Measurements from ENCODE around the gene KDELR1. TPM values are rescaled to one million over a fixed set of nuclear protein-coding genes. Genes with fewer than 3 reads are reported as not detected.

KDELR1 gene
- total RNA-seq, 1 donor from 2014 or later = 144 TPM

DNA sequence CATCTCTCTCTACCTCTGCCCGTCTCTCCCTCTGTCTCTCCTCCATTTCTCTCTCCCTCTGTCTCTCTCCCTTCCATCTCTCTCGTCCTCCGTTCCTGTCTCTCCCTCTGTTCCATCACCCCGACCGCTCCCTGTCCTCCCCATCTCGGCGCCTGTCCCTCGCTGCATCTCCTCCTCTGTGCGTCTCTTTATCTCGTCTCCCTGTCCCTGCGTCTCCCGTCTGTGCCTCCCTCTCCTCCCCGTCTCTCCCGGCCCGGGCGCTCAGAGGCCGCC is 6.7 kb upstream of the KDELR1 start:
- TF ChIP-seq, protein P1, sequence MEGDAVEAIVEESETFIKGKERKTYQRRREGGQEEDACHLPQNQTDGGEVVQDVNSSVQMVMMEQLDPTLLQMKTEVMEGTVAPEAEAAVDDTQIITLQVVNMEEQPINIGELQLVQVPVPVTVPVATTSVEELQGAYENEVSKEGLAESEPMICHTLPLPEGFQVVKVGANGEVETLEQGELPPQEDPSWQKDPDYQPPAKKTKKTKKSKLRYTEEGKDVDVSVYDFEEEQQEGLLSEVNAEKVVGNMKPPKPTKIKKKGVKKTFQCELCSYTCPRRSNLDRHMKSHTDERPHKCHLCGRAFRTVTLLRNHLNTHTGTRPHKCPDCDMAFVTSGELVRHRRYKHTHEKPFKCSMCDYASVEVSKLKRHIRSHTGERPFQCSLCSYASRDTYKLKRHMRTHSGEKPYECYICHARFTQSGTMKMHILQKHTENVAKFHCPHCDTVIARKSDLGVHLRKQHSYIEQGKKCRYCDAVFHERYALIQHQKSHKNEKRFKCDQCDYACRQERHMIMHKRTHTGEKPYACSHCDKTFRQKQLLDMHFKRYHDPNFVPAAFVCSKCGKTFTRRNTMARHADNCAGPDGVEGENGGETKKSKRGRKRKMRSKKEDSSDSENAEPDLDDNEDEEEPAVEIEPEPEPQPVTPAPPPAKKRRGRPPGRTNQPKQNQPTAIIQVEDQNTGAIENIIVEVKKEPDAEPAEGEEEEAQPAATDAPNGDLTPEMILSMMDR (conservative IDR thresholded peaks at IDR 0.05; ENCODE audit: low read depth, low read length) = no peak
- no peak for DNase-seq (ENCODE audit: low read depth)
- H3K4me3 ChIP-seq (ENCODE audit: low read depth, low read length) = peak overlapping the region; percentile 44

DNA sequence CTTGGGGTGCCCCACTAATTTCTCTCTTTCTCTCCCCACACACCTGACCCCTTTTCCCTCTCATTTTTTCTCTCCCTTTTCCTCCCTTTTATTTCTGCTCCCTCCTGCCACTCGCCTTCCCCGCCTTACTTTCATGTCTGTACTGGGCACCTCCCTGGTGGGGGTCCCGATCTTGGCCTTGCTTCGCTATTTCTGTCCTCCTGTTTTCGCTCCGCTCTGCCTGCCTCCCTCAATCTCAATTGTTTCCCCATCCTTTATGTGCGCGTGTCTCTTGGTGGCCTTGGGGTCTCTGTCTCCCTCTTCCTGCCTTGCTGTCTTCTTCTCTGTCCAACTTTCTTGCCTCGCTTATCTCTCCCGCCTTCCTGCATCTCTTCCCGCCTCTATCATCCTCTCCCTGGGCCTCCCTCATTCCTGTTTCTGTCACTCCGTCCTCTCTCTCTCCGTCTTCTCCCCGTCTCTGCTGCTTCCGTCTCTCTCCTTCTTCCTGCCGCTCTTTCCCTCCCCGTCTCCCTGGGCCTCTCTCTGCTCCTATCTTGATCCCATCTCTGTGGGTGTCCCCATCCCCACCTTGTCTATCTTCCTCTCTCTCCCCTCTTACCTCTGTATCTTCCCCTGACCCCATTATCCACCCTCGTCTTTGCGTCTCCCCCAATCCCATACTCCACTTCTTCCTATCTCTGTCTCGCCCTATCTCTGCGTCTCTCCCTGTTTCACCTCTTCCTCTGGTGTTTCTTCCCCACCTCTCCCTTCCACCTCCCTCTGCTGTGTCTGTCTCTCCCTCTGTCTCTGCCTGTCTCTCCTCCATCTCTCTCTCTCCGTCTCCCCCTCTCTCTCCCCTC is 6.1 kb upstream of the KDELR1 start:
- H3K4me3 ChIP-seq (ENCODE audit: low read depth, low read length) = peak overlapping the region; percentile 44
- TF ChIP-seq, protein P1 (conservative IDR thresholded peaks at IDR 0.05; ENCODE audit: low read depth, low read length) = no peak
- DNase-seq (ENCODE audit: low read depth) = no peak

DNA sequence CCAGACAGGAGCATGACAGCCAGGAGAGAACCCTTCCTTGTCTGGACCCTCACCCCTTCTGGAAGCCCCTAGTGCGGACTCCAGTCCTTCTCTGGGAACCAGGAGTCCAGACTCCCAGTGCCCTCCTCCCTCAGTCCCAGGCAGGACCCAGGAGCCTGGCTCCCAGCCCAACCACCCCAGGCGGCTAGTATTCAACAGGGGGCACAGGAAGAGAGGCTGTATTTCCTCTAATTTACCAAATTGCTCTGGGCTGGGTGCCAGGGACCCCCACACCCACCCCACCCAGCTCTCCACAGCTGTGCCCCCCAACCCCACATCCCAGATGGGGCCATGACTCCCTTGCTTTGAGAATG is 5.4 kb upstream of the KDELR1 start:
- no peak for DNase-seq (ENCODE audit: low read depth)
- no peak overlapping the region for H3K4me3 ChIP-seq (ENCODE audit: low read depth, low read length)
- TF ChIP-seq, protein P1 (conservative IDR thresholded peaks at IDR 0.05; ENCODE audit: low read depth, low read length) = no peak

DNA sequence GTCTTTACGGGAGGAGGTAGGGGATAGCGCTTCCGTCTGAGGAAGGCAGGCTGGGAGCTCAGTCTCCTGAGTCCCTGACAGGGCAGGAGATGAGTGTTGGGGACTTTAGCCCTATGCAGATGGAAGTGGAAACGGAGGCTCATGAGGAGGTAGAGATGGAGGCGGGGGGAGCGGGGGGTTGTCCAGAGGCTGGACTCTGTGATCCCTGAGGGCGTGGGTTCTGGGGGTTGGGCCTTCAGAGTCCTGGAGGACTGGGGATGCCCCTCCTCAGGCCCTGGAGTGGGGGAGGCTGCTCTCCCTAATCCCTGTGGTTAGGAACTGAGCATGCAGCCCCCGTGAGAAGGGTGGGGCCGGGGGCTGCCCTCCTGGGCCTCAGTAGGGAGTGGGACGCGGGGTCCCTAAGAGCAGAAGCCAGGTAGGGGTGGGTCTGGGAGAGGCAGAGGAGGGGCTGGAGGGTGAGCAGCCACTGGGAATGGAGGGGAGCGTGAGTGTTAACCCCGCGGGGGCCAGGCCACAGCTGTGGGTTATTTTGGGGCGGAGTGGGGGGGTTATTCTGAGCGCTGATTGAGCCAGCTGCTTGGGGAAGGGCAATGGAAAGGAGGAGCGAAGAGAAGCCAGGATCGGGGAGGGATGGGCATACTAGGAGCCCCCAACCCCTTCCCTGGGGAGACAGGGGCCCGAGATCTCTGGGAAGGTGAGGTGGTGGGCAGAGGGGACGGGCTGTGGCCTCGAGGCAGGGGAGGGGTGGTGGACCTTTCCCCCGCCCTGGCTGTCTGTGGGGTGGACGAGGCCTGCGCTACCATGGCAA is 4.9 kb upstream of the KDELR1 start:
- DNase-seq (ENCODE audit: low read depth) = no peak
- H3K4me3 ChIP-seq (ENCODE audit: low read depth, low read length) = no peak overlapping the region
- TF ChIP-seq, protein P1 (conservative IDR thresholded peaks at IDR 0.05; ENCODE audit: low read depth, low read length) = no peak

DNA sequence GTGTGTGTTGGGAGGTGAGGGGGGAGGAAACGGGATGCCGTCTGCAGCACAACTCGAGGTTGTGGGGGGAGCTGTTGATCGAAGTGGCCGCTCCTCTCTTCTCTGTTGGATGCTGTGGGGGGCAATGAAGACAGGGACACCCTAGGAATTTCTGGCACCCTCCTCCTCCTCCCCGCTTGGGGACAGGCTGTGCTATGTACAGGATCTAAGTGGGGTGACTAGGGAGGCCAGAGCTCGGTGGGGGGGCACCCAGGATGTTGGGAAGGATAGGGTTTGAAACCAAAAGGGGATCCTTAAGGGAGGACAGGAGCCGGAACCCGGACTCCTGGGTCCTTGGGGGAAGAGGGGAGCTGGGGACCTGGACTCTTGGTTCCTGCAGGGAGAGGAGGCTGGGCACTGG is 4.1 kb upstream of the KDELR1 start:
- TF ChIP-seq, protein P1 (conservative IDR thresholded peaks at IDR 0.05; ENCODE audit: low read depth, low read length) = no peak
- no peak overlapping the region for H3K4me3 ChIP-seq (ENCODE audit: low read depth, low read length)
- DNase-seq (ENCODE audit: low read depth) = no peak

DNA sequence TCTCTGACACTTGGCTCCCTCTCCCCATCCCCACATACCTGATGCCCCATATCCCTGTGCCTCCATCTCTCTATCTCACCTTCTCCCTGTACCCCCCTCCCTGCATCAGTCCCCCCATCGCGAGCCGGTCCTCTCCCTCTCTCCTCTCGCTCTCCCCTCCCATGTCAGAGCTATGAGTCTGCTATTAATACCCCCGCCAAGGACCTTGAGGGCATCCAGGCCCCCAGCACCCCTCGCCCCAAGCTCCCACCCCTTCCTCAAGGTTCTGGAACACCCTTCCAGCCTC is 3.8 kb upstream of the KDELR1 start:
- no peak overlapping the region for H3K4me3 ChIP-seq (ENCODE audit: low read depth, low read length)
- TF ChIP-seq, protein P1 (conservative IDR thresholded peaks at IDR 0.05; ENCODE audit: low read depth, low read length) = no peak
- DNase-seq (ENCODE audit: low read depth) = no peak

Data from epithelial cell of proximal tubule (primary cell).